Body of pancreas (tissue), 4 donors: ENCODE results near the gene ADGRA1.

Source experiments
- POLR2A ChIP-seq, 3 donors: fragments of 450-650 bp; IDR thresholded peaks; one replicate each; pipeline ENCODE4 v1.6.1; 2016; ENCODE audit warnings: antibody characterized with exemption in 3 of 3, mild to moderate bottlenecking in 2 of 3
- TF ChIP-seq, protein P1 (sequence below), 7 experiments: fragments of 450-650 bp in 4 of 7; fragments of 200-600 bp in 3 of 7; sonication (generic) in 3 of 7; IDR thresholded peaks; one replicate each; pipeline ENCODE4 v1.5.1; 2016 to 2019; ENCODE audit warnings: antibody characterized with exemption in 7 of 7

GRCh38 chr10:133094286-133094685, 6.6 kb downstream of the ADGRA1 start:
- TF ChIP-seq, protein P1, sequence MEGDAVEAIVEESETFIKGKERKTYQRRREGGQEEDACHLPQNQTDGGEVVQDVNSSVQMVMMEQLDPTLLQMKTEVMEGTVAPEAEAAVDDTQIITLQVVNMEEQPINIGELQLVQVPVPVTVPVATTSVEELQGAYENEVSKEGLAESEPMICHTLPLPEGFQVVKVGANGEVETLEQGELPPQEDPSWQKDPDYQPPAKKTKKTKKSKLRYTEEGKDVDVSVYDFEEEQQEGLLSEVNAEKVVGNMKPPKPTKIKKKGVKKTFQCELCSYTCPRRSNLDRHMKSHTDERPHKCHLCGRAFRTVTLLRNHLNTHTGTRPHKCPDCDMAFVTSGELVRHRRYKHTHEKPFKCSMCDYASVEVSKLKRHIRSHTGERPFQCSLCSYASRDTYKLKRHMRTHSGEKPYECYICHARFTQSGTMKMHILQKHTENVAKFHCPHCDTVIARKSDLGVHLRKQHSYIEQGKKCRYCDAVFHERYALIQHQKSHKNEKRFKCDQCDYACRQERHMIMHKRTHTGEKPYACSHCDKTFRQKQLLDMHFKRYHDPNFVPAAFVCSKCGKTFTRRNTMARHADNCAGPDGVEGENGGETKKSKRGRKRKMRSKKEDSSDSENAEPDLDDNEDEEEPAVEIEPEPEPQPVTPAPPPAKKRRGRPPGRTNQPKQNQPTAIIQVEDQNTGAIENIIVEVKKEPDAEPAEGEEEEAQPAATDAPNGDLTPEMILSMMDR (IDR thresholded peaks at IDR 0.05) = no peak
- TF ChIP-seq POLR2A (IDR thresholded peaks at IDR 0.05) = no peak
